GM19043 (cell line): Measurements from ENCODE around the gene NME7.
"Not testable (repeated sequence)": the region's sequence is repeated elsewhere in the genome, so short reads cannot be mapped to it uniquely, and the experiment has no call there.

ENCODE experiments used
- ATAC-seq: cut with Tn5 transposase; IDR thresholded peaks from one replicate; pipeline ENCODE4 v1.9.1; 2021; ENCODE audit warnings: low read depth; ENCODE audit not compliant: unreplicated experiment

Gene NME7

DNA sequence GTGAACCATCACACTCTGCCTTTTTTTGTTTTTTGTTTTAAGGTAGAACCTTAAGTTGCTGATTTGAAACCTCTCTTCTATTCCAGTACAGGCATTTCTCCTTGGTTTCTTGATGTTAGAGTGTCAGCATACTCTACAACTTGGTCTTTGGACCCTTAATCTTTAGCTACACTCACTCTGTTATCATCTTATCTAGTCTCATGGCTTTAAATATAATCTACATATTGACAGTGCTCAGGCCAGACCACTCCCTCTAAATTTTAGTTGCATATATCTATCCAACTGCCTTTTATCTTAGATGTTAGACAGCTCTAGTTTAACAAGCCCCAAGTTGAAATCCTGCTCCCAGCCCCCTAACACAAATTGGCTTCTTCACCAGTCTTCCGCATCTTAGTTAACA lies 22.1 kb downstream of the NME7 start:
- no peak for ATAC-seq

DNA sequence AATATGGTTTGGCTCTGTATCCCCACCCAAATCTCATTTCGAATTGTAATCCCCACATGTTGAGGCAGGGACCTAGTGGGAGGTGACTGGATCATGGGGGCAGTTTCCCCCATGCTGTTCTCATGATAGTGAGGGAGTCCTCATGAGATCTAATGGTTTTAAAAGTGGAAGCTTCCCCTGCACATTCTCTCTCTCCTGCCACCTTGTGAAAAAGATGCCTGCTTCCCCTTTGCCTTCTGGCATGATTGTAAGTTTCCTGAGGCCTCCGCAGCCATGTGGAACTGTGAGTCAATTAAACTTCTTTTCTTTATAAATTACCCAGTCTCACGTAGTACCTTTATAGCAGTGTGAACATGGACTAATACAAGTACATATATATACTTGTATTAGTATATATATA lies 25.5 kb downstream of the NME7 start:
- ATAC-seq: not testable (repeated sequence)

GRCh38 chr1:169340882-169341281 lies 26.7 kb downstream of the NME7 start:
- ATAC-seq: no peak

- ATAC-seq: no peak
Measured at GRCh38 chr1:169339773-169340172, 27.8 kb downstream of the NME7 start.

- ATAC-seq: no peak
Measured at GRCh38 chr1:169338617-169339016, 29.0 kb downstream of the NME7 start.

DNA sequence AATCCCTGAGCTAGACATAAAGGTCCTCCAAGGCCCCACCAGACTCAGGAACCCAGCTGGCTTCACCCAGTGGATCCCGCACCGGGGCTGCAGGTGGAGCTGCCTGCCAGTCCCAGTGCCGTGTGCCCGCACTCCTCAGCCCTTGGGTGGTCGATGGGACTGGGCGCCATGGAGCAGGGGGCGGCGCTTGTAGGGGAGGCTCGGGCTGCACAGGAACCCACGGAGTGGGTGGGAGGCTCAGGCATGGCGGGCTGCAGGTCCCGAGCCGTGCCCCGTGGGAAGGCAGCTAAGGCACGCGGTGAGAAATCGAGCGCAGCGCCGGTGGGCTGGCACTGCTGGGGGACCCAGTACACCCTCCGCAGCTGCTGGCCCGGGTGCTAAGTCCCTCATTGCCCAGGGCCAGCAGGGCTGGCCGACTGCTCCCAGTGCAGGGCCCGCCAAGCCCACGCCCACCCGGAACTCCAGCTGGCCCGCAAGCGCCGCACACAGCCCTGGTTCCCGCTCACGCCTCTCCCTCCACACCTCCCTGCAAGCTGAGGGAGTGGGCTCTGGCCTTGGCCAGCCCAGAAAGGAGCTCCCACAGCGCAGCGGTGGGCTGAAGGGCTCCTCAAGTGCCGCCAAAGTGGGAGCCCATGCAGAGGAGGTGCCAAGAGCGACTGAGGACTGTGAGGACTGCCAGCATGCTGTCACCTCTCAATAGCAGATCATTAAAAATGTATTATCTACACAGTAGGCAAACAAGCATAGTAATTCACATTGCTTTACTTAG lies 30.5 kb downstream of the NME7 start:
- ATAC-seq: not testable (repeated sequence)

DNA sequence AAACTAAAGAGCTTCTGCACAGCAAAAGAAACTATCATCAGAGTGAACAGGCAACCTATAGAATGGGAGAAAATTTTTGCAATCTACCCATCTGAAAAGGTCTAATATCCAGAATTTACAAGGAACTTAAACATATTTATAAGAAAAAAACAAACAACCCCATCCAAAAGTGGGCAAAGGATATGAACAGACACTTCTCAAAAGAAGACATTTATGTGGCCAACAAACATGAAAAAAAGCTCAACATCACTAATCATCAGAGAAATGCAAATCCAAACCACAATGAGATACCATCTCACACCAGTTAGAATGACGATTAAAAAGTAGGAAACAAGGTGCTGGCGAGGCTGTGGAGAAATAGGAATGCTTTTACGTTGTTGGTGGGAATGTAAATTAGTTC lies 32.9 kb downstream of the NME7 start:
- ATAC-seq: not testable (repeated sequence)

- ATAC-seq: no peak
Measured at GRCh38 chr1:169330927-169331326, 36.7 kb downstream of the NME7 start.

DNA sequence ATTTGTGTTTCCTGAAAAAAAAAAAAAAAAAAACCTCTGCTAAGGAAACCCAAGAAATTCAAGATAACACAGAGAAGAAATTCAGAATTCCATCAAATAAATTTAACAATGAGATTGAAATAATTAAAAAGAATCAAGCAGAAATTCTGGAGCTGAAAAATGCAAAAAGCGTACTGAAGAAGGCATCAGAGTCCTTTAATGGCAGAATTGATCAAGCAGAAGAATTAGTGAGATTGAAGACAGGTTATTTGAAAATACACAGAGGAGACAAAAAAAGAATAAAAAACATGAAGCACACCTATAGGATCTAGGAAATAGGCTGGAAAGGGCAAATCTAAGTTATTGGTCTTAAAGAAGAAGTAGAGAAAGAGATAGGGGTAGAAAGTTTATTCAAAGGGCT lies 38.2 kb downstream of the NME7 start:
- no peak for ATAC-seq

- ATAC-seq: no peak
Measured at GRCh38 chr1:169327875-169328274, 39.7 kb downstream of the NME7 start.

DNA sequence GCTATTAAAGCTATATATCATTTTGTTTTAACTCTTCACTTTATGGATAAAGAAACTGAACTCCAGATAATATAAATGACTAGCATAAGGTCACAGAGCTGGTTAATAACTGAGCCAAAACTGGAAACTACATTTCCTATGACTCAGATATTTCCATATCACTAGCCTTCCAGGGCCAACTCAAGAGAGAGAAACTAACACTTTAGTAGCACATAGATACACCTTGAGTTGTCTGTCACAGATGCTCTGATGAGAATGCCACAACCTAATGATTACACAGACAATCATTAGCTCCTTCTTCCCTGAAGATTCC lies 40.7 kb downstream of the NME7 start:
- ATAC-seq: peak; percentile 98

DNA sequence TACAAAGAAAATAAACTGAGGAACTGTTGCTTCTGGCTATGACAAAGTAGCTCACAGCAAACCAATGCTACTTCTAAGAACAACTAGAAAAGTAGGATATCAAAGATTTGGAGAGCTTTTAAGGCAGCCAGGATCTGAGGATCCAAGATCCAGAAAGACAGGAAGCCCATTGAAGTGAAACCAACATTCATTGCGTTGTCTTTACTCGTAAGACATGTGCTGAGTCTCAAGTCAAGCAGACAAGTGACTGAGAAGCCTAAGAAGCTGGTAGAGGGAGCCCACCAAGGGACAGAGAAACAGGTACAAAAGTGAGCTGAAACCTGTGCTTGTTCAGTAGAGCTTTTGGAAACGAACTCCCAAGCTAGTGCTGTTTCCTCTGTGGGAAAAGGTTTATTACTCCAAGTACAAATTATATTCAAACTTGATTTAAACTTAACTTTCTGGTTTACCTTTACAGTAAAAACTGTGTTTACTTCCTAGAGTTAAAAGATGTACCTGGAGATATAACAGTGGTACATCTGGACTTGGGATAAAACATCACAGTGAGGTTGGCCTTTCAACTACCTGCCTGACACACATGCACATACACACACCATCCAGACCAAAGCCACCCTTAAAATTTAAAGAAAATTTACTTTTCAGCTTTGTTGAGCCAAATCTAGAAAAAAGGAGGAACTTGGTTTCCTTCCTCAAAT lies 41.2 kb downstream of the NME7 start:
- ATAC-seq: peak; percentile 27

GRCh38 chr1:169325117-169325516 lies 42.5 kb downstream of the NME7 start:
- ATAC-seq: no peak

DNA sequence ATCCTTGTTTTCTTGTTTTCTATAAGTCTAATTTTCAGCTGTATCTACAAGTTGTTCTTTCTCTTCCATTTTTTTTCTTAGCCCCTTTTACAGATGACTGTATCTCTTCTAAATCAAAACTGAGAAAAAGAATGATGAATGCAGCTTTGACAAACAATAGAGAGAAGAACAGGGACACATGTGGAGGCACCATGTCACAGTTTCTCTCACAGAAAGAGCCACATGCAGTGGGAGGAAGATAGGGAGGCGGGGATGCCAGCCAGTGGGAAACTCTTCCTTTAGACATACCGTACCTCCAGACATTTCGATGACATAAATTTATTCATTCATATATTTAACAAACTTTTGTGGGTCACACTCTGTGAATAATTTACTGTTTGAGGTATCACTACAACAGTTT lies 45.5 kb downstream of the NME7 start:
- ATAC-seq: no peak

DNA sequence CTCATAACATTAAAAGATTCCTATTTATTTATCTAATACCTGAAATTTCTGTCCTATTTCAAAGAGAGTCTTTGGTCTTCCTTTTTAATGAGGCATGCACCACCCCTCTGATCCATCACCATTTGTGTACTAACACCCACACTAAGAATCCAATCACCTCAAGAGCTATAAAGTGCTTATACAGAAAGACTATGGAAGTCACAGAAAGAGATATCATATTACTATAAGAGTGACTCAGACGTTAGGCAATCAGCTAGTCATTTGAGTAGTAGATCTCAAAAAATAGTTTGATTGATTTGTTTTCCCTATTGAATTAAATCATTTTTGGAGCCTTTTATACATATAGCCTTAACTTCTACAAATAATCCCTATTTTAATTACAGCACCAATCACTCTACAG lies 46.1 kb downstream of the NME7 start:
- no peak for ATAC-seq

DNA sequence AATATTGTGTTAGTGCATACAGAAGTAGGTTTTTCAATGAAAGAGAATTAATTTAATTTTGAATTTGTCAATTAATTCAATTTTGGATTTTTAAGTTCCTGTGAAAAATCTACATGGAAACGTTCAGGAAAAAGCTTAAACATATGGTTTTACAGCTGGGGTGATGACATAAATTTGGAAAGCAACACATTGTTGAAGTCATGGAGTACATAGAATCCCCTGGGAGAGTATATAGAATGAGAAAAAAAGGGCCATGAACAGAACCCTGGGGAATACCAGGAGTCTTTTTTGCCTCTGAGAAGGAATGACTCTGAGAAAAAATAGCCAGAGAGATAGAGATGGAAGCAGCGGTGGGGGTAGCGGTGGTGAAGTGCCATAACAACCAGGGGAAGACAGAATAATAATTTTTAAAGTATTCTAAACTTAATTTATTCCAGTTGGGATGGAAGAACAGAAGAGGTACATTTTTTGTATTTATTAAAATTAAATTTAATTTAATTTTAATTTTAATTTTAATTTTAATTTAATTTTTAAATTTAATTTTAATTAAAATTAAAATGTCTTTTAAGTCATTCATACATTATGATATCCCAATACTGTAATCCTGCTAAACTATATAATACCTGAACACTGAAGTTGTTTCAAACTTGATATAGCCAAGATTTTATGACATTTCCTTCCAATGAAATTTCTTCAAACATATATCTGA lies 48.9 kb downstream of the NME7 start:
- ATAC-seq: no peak

DNA sequence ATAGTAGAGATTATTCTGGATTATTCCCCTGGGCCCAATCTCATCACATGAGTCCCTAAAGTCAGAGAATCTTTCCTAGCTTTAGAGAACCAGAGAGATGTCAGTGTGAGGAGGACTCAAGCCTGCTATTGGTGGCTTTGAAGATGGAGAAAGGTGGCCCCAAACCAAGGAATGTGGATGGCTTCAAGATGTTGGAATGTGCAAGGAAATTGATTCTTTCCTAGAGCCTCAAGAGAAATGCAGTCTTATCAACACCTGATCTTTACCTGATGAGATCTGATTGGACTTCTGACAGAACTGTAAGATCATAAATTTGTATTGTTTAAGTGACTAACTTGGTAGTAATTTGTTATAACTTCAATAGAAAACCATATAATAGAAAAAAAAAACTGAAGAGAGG lies 51.0 kb downstream of the NME7 start:
- no peak for ATAC-seq

GRCh38 chr1:169312084-169312954 lies 55.3 kb downstream of the NME7 start:
- ATAC-seq: peak; percentile 45

GRCh38 chr1:169309178-169310166 lies 58.1 kb downstream of the NME7 start:
- peak; percentile 62 for ATAC-seq
